GM19438 (cell line): Measurements from ENCODE around the gene NDST1.

Experiments
- ATAC-seq: cut with Tn5 transposase; IDR thresholded peaks from one replicate; pipeline ENCODE4 v1.9.1; 2021; ENCODE audit warnings: low read depth; ENCODE audit not compliant: unreplicated experiment

NDST1 gene

GRCh38 chr5:150488519-150489359, 19.2 kb upstream of the NDST1 start:
- ATAC-seq = no peak

GRCh38 chr5:150489360-150490295, 18.3 kb upstream of the NDST1 start:
- ATAC-seq = peak; percentile 78

- peak; percentile 1 for ATAC-seq
Observed at GRCh38 chr5:150490296-150490669, 17.6 kb upstream of the NDST1 start.

- ATAC-seq = no peak
Observed at GRCh38 chr5:150490754-150491153, 17.2 kb upstream of the NDST1 start.

GRCh38 chr5:150491876-150492275, 16.1 kb upstream of the NDST1 start:
- ATAC-seq = no peak

GRCh38 chr5:150492621-150493020, 15.3 kb upstream of the NDST1 start:
- ATAC-seq = no peak

- ATAC-seq = no peak
Observed at GRCh38 chr5:150496098-150496497, 11.8 kb upstream of the NDST1 start.

- no peak for ATAC-seq
Observed at GRCh38 chr5:150496534-150496933, 11.4 kb upstream of the NDST1 start.

GRCh38 chr5:150497274-150497988, 10.5 kb upstream of the NDST1 start:
- no peak for ATAC-seq

- ATAC-seq = no peak
Observed at GRCh38 chr5:150497989-150498317, 10.0 kb upstream of the NDST1 start.

GRCh38 chr5:150498501-150498900, 9.4 kb upstream of the NDST1 start:
- no peak for ATAC-seq

GRCh38 chr5:150498971-150499370, 9.0 kb upstream of the NDST1 start:
- no peak for ATAC-seq

- no peak for ATAC-seq
Observed at GRCh38 chr5:150499437-150499956, 8.4 kb upstream of the NDST1 start.

- ATAC-seq = no peak
Observed at GRCh38 chr5:150500328-150500841, 7.5 kb upstream of the NDST1 start.

GRCh38 chr5:150500905-150501304, 7.0 kb upstream of the NDST1 start:
- ATAC-seq = no peak

- ATAC-seq = no peak
Observed at GRCh38 chr5:150502106-150502505, 5.8 kb upstream of the NDST1 start.

- no peak for ATAC-seq
Observed at GRCh38 chr5:150502847-150503246, 5.1 kb upstream of the NDST1 start.

GRCh38 chr5:150503386-150503785, 4.5 kb upstream of the NDST1 start:
- ATAC-seq = no peak

- no peak for ATAC-seq
Observed at GRCh38 chr5:150503977-150504620, 3.8 kb upstream of the NDST1 start.

GRCh38 chr5:150505041-150505511, 2.9 kb upstream of the NDST1 start:
- ATAC-seq = no peak
